HepG2 (cell line): ENCODE results near the gene PPP4C. TPM values are rescaled to one million over a fixed set of nuclear protein-coding genes. Genes with fewer than 3 reads are reported as not detected.

Experiments
- AGO1 ChIP-seq: fragments of 200-400 bp; formaldehyde crosslinking; IDR thresholded peaks from 2 replicates; pipeline ENCODE4 v1.6.1; 2017; ENCODE audit warnings: mild to moderate bottlenecking, low read depth, low read length, moderate library complexity; ENCODE audit not compliant: poor library complexity, severe bottlenecking
- DR1 ChIP-seq: sonication (generic); formaldehyde crosslinking; IDR thresholded peaks from 2 replicates; pipeline ENCODE4 v1.8.0; 2021; ENCODE audit warnings: mild to moderate bottlenecking, missing genetic modification reagents, inconsistent platforms
- IKZF4 ChIP-seq: sonication (generic); formaldehyde crosslinking; IDR thresholded peaks from 2 replicates; pipeline ENCODE4 v1.5.1; 2020; ENCODE audit warnings: borderline replicate concordance, mild to moderate bottlenecking, low read depth, missing genetic modification reagents; ENCODE audit errors: not compliant biosample characterization
- KDM3A ChIP-seq: IDR thresholded peaks from 2 replicates; pipeline ENCODE4 v1.6.1; 2018; ENCODE audit warnings: low read depth, missing compliant biosample characterization
- KDM6A ChIP-seq: IDR thresholded peaks from 2 replicates; pipeline ENCODE4 v1.6.1; 2016; ENCODE audit warnings: low read depth
- MYC ChIP-seq: sonication (generic); formaldehyde crosslinking; IDR thresholded peaks from 2 replicates; pipeline ENCODE4 v1.9.0; 2021; ENCODE audit warnings: missing genetic modification reagents, borderline replicate concordance
- PPARG ChIP-seq: conservative IDR thresholded peaks from 2 replicates; pipeline ENCODE4 v1.6.1; 2016; ENCODE audit warnings: missing biosample characterization, missing genetic modification reagents
- RBAK ChIP-seq: sonication (generic); formaldehyde crosslinking; IDR thresholded peaks from 2 replicates; pipeline ENCODE4 v1.5.1; 2020; ENCODE audit warnings: mild to moderate bottlenecking, missing genetic modification reagents
- ZNF234 ChIP-seq: sonication (generic); formaldehyde crosslinking; conservative IDR thresholded peaks from 2 replicates; pipeline ENCODE4 v1.5.1; 2020; ENCODE audit warnings: mild to moderate bottlenecking, missing genetic modification reagents
- ZNF317 ChIP-seq: sonication (generic); formaldehyde crosslinking; IDR thresholded peaks from 2 replicates; pipeline ENCODE4 v1.5.0; 2020; ENCODE audit warnings: mild to moderate bottlenecking, missing genetic modification reagents
- ZNF337 ChIP-seq: sonication (generic); formaldehyde crosslinking; IDR thresholded peaks from 2 replicates; pipeline ENCODE4 v1.5.1; 2020; ENCODE audit warnings: missing genetic modification reagents, low read depth, mild to moderate bottlenecking, borderline replicate concordance
- ZNF703 ChIP-seq: sonication (generic); formaldehyde crosslinking; IDR thresholded peaks from 2 replicates; pipeline ENCODE4 v1.5.1; 2020; ENCODE audit warnings: missing genetic modification reagents, mild to moderate bottlenecking, moderate library complexity, borderline replicate concordance
- ZNF790 ChIP-seq: sonication (generic); formaldehyde crosslinking; IDR thresholded peaks from 2 replicates; pipeline ENCODE4 v1.8.0; 2022; ENCODE audit warnings: missing genetic modification reagents, mild to moderate bottlenecking, borderline replicate concordance
- polyA plus RNA-seq, 8 experiments: library from polyadenylated mRNA; depleted of rRNA in 3 of 8; stranded (reverse) in 7 of 8; unstranded in 1 of 8; fragments of >200 nt; fragmentation: Illumina TruSeq in 4 of 8; extraction: Trizol in 4 of 8; gene quantifications; 2 replicates each; pipeline versions ENCODE4 v1.2.1 to v1.2.3, GENCODE V29; 2011 to 2016; ENCODE audit warnings: low read depth in 4 of 8, missing spikeins in 1 of 8, mixed read lengths in 1 of 8; ENCODE audit not compliant: insufficient read depth in 1 of 8
- total RNA-seq, 5 experiments: library from RNA; depleted of rRNA; stranded (reverse); fragments of >200 nt; fragmentation: Illumina TruSeq; extraction: Trizol; gene quantifications; 2 replicates each; pipeline ENCODE4 v1.2.3, GENCODE V29; 2016; ENCODE audit warnings: low read depth in 1 of 5
- TF ChIP-seq, protein P1 (sequence below): sonication (generic); formaldehyde crosslinking; IDR thresholded peaks from 2 replicates; pipeline ENCODE4 v1.4.0; 2020; ENCODE audit warnings: missing genetic modification reagents
- TF ChIP-seq, protein P2 (sequence below): sonication (generic); formaldehyde crosslinking; IDR thresholded peaks from 2 replicates; pipeline ENCODE4 v1.9.0; 2021; ENCODE audit warnings: missing genetic modification reagents, borderline replicate concordance
- TF ChIP-seq, protein P3 (sequence below): sonication (generic); formaldehyde crosslinking; IDR thresholded peaks from 2 replicates; pipeline ENCODE4 v1.4.0; 2020; ENCODE audit warnings: missing genetic modification reagents
- TF ChIP-seq, protein P4 (sequence below): sonication (generic); formaldehyde crosslinking; IDR thresholded peaks from 2 replicates; pipeline ENCODE4 v1.4.0; 2020; ENCODE audit warnings: mild to moderate bottlenecking, missing genetic modification reagents

The PPP4C gene
- total and polyA plus RNA-seq, 2 of the 13 experiments (the other 11 are each of a cell fraction or from before 2014, with no cell fraction given) = 176 to 220 TPM

DNA sequence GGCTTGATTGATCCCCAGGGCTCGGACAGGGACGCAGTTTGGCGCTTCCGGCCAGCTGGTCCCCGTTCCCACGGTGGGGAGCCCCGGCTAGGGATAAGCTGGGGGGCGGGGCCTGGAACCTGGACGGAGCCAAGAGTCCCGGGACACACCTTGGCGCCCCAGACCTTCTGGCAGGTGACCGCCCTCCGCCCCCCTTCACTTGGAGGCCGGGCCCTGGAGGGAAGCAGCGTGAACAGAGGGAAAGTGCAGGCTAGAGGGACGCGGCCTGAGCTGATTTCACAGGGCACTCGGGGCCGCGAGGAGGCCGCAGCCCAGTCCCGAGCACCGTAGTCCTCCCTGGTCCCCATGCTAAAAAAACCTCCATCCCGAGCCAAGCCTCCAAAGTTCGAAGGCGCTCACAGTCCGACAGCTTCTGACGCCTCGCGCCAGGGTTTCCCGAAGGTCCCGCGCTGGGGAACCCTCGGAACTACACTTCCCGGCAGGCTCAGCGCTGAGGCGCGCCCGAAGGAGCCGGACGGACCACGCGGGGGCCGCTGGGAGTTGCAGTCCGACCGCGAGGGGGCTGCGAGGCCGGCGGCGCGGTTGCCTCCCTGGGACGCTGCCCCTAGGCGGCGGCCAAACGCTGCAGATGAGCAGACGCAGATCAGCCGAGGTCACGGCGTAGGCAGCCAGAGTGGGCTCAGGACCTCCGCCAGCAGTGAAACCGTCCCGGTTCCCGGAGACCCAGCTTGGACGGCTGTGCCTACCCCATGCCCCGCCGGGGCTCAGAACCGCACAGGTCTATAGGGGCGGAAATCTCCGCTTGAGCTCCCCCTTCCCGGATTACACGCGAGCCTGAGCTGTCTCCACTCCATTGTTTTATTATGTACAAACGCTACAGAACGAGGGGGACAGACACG, 15.9 kb downstream of the PPP4C start, which contains the start of gene TBX6 (continued):
- TF ChIP-seq, protein P1, sequence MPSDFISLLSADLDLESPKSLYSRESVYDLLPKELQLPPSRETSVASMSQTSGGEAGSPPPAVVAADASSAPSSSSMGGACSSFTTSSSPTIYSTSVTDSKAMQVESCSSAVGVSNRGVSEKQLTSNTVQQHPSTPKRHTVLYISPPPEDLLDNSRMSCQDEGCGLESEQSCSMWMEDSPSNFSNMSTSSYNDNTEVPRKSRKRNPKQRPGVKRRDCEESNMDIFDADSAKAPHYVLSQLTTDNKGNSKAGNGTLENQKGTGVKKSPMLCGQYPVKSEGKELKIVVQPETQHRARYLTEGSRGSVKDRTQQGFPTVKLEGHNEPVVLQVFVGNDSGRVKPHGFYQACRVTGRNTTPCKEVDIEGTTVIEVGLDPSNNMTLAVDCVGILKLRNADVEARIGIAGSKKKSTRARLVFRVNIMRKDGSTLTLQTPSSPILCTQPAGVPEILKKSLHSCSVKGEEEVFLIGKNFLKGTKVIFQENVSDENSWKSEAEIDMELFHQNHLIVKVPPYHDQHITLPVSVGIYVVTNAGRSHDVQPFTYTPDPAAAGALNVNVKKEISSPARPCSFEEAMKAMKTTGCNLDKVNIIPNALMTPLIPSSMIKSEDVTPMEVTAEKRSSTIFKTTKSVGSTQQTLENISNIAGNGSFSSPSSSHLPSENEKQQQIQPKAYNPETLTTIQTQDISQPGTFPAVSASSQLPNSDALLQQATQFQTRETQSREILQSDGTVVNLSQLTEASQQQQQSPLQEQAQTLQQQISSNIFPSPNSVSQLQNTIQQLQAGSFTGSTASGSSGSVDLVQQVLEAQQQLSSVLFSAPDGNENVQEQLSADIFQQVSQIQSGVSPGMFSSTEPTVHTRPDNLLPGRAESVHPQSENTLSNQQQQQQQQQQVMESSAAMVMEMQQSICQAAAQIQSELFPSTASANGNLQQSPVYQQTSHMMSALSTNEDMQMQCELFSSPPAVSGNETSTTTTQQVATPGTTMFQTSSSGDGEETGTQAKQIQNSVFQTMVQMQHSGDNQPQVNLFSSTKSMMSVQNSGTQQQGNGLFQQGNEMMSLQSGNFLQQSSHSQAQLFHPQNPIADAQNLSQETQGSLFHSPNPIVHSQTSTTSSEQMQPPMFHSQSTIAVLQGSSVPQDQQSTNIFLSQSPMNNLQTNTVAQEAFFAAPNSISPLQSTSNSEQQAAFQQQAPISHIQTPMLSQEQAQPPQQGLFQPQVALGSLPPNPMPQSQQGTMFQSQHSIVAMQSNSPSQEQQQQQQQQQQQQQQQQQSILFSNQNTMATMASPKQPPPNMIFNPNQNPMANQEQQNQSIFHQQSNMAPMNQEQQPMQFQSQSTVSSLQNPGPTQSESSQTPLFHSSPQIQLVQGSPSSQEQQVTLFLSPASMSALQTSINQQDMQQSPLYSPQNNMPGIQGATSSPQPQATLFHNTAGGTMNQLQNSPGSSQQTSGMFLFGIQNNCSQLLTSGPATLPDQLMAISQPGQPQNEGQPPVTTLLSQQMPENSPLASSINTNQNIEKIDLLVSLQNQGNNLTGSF (CRISPR knock-in tag) = peak; percentile 20; the same call in 1 of the 2 replicates
- TF ChIP-seq RBAK (CRISPR knock-in tag) (no peak), PPARG (CRISPR knock-in tag) (peak; percentile 75), KDM3A (CRISPR knock-in tag) (peak; percentile 89), ZNF790 (CRISPR knock-in tag) (no peak; the same call in 1 of the 2 replicates), ZNF317 (CRISPR knock-in tag) (no peak), ZNF337 (CRISPR knock-in tag) (no peak; the same call in 1 of the 2 replicates), ZNF234 (no peak), ZNF703 (CRISPR knock-in tag) (no peak; the same call in 1 of the 2 replicates), MYC (CRISPR knock-in tag) (peak; percentile 74; the same call in 1 of the 2 replicates), KDM6A (CRISPR knock-in tag) (no peak), IKZF4 (CRISPR knock-in tag) (no peak), DR1 (no peak), AGO1 (peak; percentile 80)
- TF ChIP-seq, protein P2, sequence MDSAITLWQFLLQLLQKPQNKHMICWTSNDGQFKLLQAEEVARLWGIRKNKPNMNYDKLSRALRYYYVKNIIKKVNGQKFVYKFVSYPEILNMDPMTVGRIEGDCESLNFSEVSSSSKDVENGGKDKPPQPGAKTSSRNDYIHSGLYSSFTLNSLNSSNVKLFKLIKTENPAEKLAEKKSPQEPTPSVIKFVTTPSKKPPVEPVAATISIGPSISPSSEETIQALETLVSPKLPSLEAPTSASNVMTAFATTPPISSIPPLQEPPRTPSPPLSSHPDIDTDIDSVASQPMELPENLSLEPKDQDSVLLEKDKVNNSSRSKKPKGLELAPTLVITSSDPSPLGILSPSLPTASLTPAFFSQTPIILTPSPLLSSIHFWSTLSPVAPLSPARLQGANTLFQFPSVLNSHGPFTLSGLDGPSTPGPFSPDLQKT (CRISPR knock-in tag) = peak; percentile 21; the same call in 1 of the 2 replicates
- TF ChIP-seq, protein P3, sequence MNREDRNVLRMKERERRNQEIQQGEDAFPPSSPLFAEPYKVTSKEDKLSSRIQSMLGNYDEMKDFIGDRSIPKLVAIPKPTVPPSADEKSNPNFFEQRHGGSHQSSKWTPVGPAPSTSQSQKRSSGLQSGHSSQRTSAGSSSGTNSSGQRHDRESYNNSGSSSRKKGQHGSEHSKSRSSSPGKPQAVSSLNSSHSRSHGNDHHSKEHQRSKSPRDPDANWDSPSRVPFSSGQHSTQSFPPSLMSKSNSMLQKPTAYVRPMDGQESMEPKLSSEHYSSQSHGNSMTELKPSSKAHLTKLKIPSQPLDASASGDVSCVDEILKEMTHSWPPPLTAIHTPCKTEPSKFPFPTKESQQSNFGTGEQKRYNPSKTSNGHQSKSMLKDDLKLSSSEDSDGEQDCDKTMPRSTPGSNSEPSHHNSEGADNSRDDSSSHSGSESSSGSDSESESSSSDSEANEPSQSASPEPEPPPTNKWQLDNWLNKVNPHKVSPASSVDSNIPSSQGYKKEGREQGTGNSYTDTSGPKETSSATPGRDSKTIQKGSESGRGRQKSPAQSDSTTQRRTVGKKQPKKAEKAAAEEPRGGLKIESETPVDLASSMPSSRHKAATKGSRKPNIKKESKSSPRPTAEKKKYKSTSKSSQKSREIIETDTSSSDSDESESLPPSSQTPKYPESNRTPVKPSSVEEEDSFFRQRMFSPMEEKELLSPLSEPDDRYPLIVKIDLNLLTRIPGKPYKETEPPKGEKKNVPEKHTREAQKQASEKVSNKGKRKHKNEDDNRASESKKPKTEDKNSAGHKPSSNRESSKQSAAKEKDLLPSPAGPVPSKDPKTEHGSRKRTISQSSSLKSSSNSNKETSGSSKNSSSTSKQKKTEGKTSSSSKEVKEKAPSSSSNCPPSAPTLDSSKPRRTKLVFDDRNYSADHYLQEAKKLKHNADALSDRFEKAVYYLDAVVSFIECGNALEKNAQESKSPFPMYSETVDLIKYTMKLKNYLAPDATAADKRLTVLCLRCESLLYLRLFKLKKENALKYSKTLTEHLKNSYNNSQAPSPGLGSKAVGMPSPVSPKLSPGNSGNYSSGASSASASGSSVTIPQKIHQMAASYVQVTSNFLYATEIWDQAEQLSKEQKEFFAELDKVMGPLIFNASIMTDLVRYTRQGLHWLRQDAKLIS (CRISPR knock-in tag) = no peak
- TF ChIP-seq, protein P4, sequence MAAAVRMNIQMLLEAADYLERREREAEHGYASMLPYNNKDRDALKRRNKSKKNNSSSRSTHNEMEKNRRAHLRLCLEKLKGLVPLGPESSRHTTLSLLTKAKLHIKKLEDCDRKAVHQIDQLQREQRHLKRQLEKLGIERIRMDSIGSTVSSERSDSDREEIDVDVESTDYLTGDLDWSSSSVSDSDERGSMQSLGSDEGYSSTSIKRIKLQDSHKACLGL (CRISPR knock-in tag) = peak; percentile 55; the same call in 1 of the 2 replicates
